ENCODE data around the gene TRIM31. TPM values are rescaled to one million over a fixed set of nuclear protein-coding genes. Genes with fewer than 3 reads are reported as not detected.

Gene TRIM31
- polyA plus RNA-seq, 1 donor (not counting 4 experiments of a cell fraction or from before 2014, with no cell fraction given) = not detected

GRCh38 chr6:30149234-30149633 is 36.3 kb upstream of the TRIM31 start:
- no peak overlapping the region for H3K27ac ChIP-seq (ENCODE audit: control insufficient read depth, insufficient read depth, low read length)
- H3K9me3 ChIP-seq (ENCODE audit: control insufficient read depth, low read depth, low read length) = no peaks in the 10 kb centered on the region
- no peaks in the 10 kb centered on the region for H3K79me2 ChIP-seq (ENCODE audit: control insufficient read depth, insufficient read depth, low read length)
- FAIRE-seq = no peak
- dilution Hi-C loops (cut with MboI; ENCODE audit: extremely low pct_ligation_motif_present, low sequenced_read_pairs) = no loop called here
- no peak overlapping the region for H3K9ac ChIP-seq (ENCODE audit: control insufficient read depth, extremely low read depth, insufficient read depth, low read length)
- H3K9me1 ChIP-seq (ENCODE audit: control insufficient read depth, extremely low read depth, insufficient read depth, low read length) = no peaks in the 10 kb centered on the region
- H4K20me1 ChIP-seq (ENCODE audit: control insufficient read depth, extremely low read depth, insufficient read depth, low read length) = no peaks in the 10 kb centered on the region
- no peak for TF ChIP-seq EZH2 (IDR thresholded peaks at IDR 0.05; ENCODE audit: low read length)
- TF ChIP-seq CTCF (optimal IDR thresholded peaks at IDR 0.05 in 1 of 3, IDR thresholded peaks at IDR 0.05 in 1 of 3, conservative IDR thresholded peaks at IDR 0.05 in 1 of 3; ENCODE audit: extremely low read depth in 1 of 3, insufficient read depth in 2 of 3, low read length in 3 of 3) = no peak
- no peak for DNase-seq (ENCODE audit: low read depth, low spot score)
- no peak overlapping the region for H2AFZ ChIP-seq (ENCODE audit: control insufficient read depth, low read length)
- H3K4me3 ChIP-seq (ENCODE audit: control insufficient read depth in 2 of 3, extremely low read depth in 1 of 3, insufficient read depth in 2 of 3, low read depth in 1 of 3, low read length in 3 of 3) = no peak overlapping the region
- H3K36me3 ChIP-seq (ENCODE audit: control insufficient read depth in 2 of 2, extremely low read depth in 1 of 2, insufficient read depth in 2 of 2, low read length in 2 of 2) = no peaks in the 10 kb centered on the region
- no peaks in the 10 kb centered on the region for H3K4me1 ChIP-seq (ENCODE audit: control insufficient read depth, extremely low read depth, insufficient read depth, low read length)
- no peak overlapping the region for H3K4me2 ChIP-seq (ENCODE audit: control insufficient read depth, extremely low read depth, insufficient read depth, low read depth, low read length)
- H3K27me3 ChIP-seq (ENCODE audit: control insufficient read depth, extremely low read depth, insufficient read depth, low read length) = peaks cover 23% of the 10 kb centered on the region

GRCh38 chr6:30147096-30147495 is 34.2 kb upstream of the TRIM31 start:
- no peak for DNase-seq (ENCODE audit: low read depth, low spot score)
- H3K36me3 ChIP-seq (ENCODE audit: control insufficient read depth in 2 of 2, extremely low read depth in 1 of 2, insufficient read depth in 2 of 2, low read length in 2 of 2) = no peaks in the 10 kb centered on the region
- H4K20me1 ChIP-seq (ENCODE audit: control insufficient read depth, extremely low read depth, insufficient read depth, low read length) = no peaks in the 10 kb centered on the region
- no peaks in the 10 kb centered on the region for H3K9me3 ChIP-seq (ENCODE audit: control insufficient read depth, low read depth, low read length)
- no peaks in the 10 kb centered on the region for H3K4me1 ChIP-seq (ENCODE audit: control insufficient read depth, extremely low read depth, insufficient read depth, low read length)
- H3K27ac ChIP-seq (ENCODE audit: control insufficient read depth, insufficient read depth, low read length) = no peak overlapping the region
- FAIRE-seq = no peak
- dilution Hi-C loops (cut with MboI; ENCODE audit: extremely low pct_ligation_motif_present, low sequenced_read_pairs) = no loop called here
- H3K79me2 ChIP-seq (ENCODE audit: control insufficient read depth, insufficient read depth, low read length) = no peaks in the 10 kb centered on the region
- H3K9ac ChIP-seq (ENCODE audit: control insufficient read depth, extremely low read depth, insufficient read depth, low read length) = no peak overlapping the region
- no peak overlapping the region for H3K4me2 ChIP-seq (ENCODE audit: control insufficient read depth, extremely low read depth, insufficient read depth, low read depth, low read length)
- peaks cover 16% of the 10 kb centered on the region for H3K27me3 ChIP-seq (ENCODE audit: control insufficient read depth, extremely low read depth, insufficient read depth, low read length)
- H3K4me3 ChIP-seq (ENCODE audit: control insufficient read depth in 2 of 3, extremely low read depth in 1 of 3, insufficient read depth in 2 of 3, low read depth in 1 of 3, low read length in 3 of 3) = no peak overlapping the region
- no peak overlapping the region for H2AFZ ChIP-seq (ENCODE audit: control insufficient read depth, low read length)
- no peaks in the 10 kb centered on the region for H3K9me1 ChIP-seq (ENCODE audit: control insufficient read depth, extremely low read depth, insufficient read depth, low read length)
- TF ChIP-seq CTCF (optimal IDR thresholded peaks at IDR 0.05 in 1 of 3, IDR thresholded peaks at IDR 0.05 in 1 of 3, conservative IDR thresholded peaks at IDR 0.05 in 1 of 3; ENCODE audit: extremely low read depth in 1 of 3, insufficient read depth in 2 of 3, low read length in 3 of 3) (no peak), EZH2 (IDR thresholded peaks at IDR 0.05; ENCODE audit: low read length) (no peak)

Measured in keratinocyte (primary cell).